B cell (primary cell): ENCODE data around the gene BLACAT1. TPM values are rescaled to one million over a fixed set of nuclear protein-coding genes. Genes with fewer than 3 reads are reported as not detected.

Source experiments
- ATAC-seq: fragments of 200-7000 bp; cut with Tn5 transposase; one replicate; pipeline ENCODE4 v1.10.0; 2021; ENCODE audit warnings: low read depth, mild to moderate bottlenecking, moderate number of reproducible peaks, moderate library complexity
- CTCF ChIA-PET: fragments of 350-600 bp; sonication (Branson Sonifier 250); formaldehyde crosslinking; loops from one replicate; lab custom pipeline; 2021; ENCODE audit warnings: antibody characterized with exemption, inconsistent platforms; lab: Charles Lee
- POLR2A ChIA-PET: fragments of 350-600 bp; sonication (Branson Sonifier 250); formaldehyde crosslinking; loops from one replicate; lab custom pipeline; 2021; ENCODE audit warnings: antibody characterized with exemption; lab: Charles Lee
- DNase-seq: peaks from one replicate; pipeline ENCODE4 v3.0.0; 2013
- H2AFZ ChIP-seq: 2 replicates; pipeline ENCODE4 v1.6.1; 2012; ENCODE audit warnings: mild to moderate bottlenecking, low read depth, low read length; ENCODE audit not compliant: insufficient read depth, poor library complexity, severe bottlenecking
- H3K27ac ChIP-seq, 2 donors: 1 replicate in 1 of 2; 2 replicates in 1 of 2; pipeline ENCODE4 v1.5.1; 2012 to 2013; ENCODE audit warnings: low read length in 2 of 2, mild to moderate bottlenecking in 2 of 2, moderate library complexity in 1 of 2
- H3K27me3 ChIP-seq, 4 experiments: fragments of 200-600 bp in 1 of 4; sonication (generic) in 1 of 4; replicated peaks in 1 of 4; 1 replicate in 2 of 4; 2 replicates in 2 of 4; pipeline versions ENCODE4 v1.6.1 to v1.7.0; 2013 to 2016; ENCODE audit warnings: low read length in 3 of 4, mild to moderate bottlenecking in 2 of 4, mixed read lengths in 1 of 4, moderate library complexity in 1 of 4; ENCODE audit not compliant: insufficient read depth in 4 of 4, control insufficient read depth in 3 of 4; ENCODE audit errors: control extremely low read depth in 1 of 4
- H3K36me3 ChIP-seq, 2 experiments: replicated peaks in 1 of 2; 1 replicate in 1 of 2; 2 replicates in 1 of 2; pipeline versions ENCODE4 v1.6.1 to v1.7.1; 2013; ENCODE audit warnings: low read length in 1 of 2; ENCODE audit not compliant: insufficient read depth in 2 of 2, control insufficient read depth in 1 of 2; ENCODE audit errors: control extremely low read depth in 1 of 2, extremely low read depth in 1 of 2
- H3K4me1 ChIP-seq, 2 donors: fragments of 200-600 bp in 1 of 2; sonication (generic) in 1 of 2; 1 replicate in 1 of 2; 2 replicates in 1 of 2; pipeline versions ENCODE4 v1.5.1 to v1.6.1; 2013 to 2017; ENCODE audit warnings: low read length in 2 of 2; ENCODE audit not compliant: control insufficient read depth in 2 of 2, insufficient read depth in 2 of 2
- H3K4me2 ChIP-seq: replicated peaks from 2 replicates; pipeline ENCODE3; 2012; ENCODE audit warnings: mild to moderate bottlenecking, low read depth, low read length; ENCODE audit not compliant: poor library complexity, severe bottlenecking
- H3K4me3 ChIP-seq, 5 experiments: fragments of 200-600 bp in 1 of 5; sonication (generic) in 1 of 5; 1 replicate in 3 of 5; 2 replicates in 2 of 5; pipeline versions ENCODE4 v1.5.1 to v1.7.0; 2011 to 2016; ENCODE audit warnings: low read length in 4 of 5, mild to moderate bottlenecking in 4 of 5, low read depth in 2 of 5, control low read depth in 1 of 5, moderate library complexity in 1 of 5; ENCODE audit not compliant: insufficient read depth in 1 of 5; ENCODE audit errors: control extremely low read depth in 1 of 5, extremely low read depth in 1 of 5
- H3K79me2 ChIP-seq: fragments of 200-600 bp; sonication (generic); one replicate; pipeline ENCODE4 v1.6.0; 2016; ENCODE audit warnings: low read length; ENCODE audit not compliant: control insufficient read depth, insufficient read depth
- H3K9ac ChIP-seq: fragments of 200-600 bp; sonication (generic); 2 replicates; pipeline ENCODE4 v1.6.1; 2017; ENCODE audit warnings: mild to moderate bottlenecking, low read length, moderate library complexity
- H3K9me3 ChIP-seq, 3 donors: one replicate each; pipeline versions ENCODE4 v1.6.1 to v1.7.1; 2013; ENCODE audit warnings: low read length in 2 of 3; ENCODE audit not compliant: control insufficient read depth in 2 of 3, insufficient read depth in 1 of 3; ENCODE audit errors: control extremely low read depth in 1 of 3
- H4K20me1 ChIP-seq: 2 replicates; pipeline ENCODE4 v1.6.0; 2012; ENCODE audit warnings: mild to moderate bottlenecking, low read length; ENCODE audit not compliant: insufficient read depth, control insufficient read depth, poor library complexity, severe bottlenecking
- H3K27ac Mint-ChIP-seq: one replicate; pipeline ENCODE4 v1.8.0; 2021; ENCODE audit warnings: mixed read lengths
- H3K27me3 Mint-ChIP-seq: one replicate; pipeline ENCODE4 v1.8.0; 2021; ENCODE audit warnings: mixed read lengths
- H3K4me1 Mint-ChIP-seq: one replicate; pipeline ENCODE4 v1.8.0; 2021; ENCODE audit warnings: mixed read lengths
- H3K4me3 Mint-ChIP-seq: one replicate; pipeline ENCODE4 v1.8.0; 2021; ENCODE audit warnings: mixed read lengths
- H3K9me3 Mint-ChIP-seq: one replicate; pipeline ENCODE4 v1.8.0; 2022; ENCODE audit warnings: mixed read lengths; ENCODE audit not compliant: insufficient read depth
- EZH2 ChIP-seq: IDR thresholded peaks from 2 replicates; pipeline ENCODE4 v1.6.1; 2012; ENCODE audit warnings: borderline replicate concordance, low read depth, mild to moderate bottlenecking, moderate library complexity, low read length; ENCODE audit not compliant: insufficient read depth, poor library complexity, severe bottlenecking
- WGBS: methylation state at CpG from one replicate; pipeline ENCODE4 v1.1.5; 2013; ENCODE audit warnings: missing lambda C conversion rate; ENCODE audit not compliant: insufficient coverage; 5-methylcytosine and 5-hydroxymethylcytosine counted together
- intact Hi-C: fragments of 100-400 bp; cut with micrococcal nuclease; formaldehyde crosslinking; loops from one replicate; pipeline ENCODE4 v1.10.0; 2022
- polyA plus RNA-seq: library from polyadenylated mRNA; depleted of rRNA; stranded (reverse); fragments of >200 nt; gene quantifications from 2 replicates; pipeline ENCODE4 v1.2.3, GENCODE V29; 2012
- total RNA-seq, 2 donors: library from RNA; stranded (reverse); fragments of 120-200 nt in 1 of 2; gene quantifications; 1 replicate in 1 of 2; 2 replicates in 1 of 2; pipeline versions ENCODE4 v1.2.3 to v1.2.4, GENCODE V29; 2013 to 2022
- TF ChIP-seq, protein P1 (sequence below): fragments of 200-600 bp; IDR thresholded peaks from one replicate; pipeline ENCODE4 v1.8.0; 2022; ENCODE audit warnings: antibody characterized with exemption, mild to moderate bottlenecking

BLACAT1 gene
- total and polyA plus RNA-seq, 2 donors (not counting 1 experiment from before 2014, with no cell fraction given): 0.03 TPM; not detected in 1

DNA sequence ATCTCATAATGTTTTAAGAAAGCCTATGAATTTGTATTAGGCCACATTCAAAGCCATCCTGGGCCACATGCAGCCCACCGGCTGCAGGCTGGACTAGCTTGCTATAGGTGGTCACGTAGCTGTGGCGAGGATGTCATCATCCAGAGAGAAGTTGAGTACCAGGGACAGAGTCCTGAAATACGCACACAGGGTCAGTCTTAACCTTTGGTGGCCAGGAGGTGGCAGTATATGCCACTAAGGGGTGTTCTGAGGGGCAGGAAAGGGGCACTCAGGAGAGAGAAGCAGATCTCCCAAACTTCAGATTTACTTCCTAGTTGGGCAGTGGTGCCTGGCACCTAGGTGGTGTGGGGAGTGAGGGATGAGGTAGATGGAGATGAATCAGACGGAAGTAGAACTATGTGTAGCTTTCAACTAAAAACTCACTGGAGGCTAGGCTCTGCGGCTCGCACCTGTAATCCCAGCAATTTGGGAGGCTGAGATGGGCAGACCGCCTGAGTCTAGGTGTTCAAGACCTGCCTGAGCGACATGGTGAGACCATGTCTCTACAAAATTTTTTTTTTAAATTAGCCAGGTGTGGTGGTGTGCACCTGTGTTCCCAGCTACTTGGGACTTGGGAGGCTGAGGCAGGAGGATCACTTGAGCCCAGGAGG, 32.4 kb upstream of the BLACAT1 start:
- 41% methylated on average over 9 of the region's 9 CpGs for WGBS
- H3K4me3 ChIP-seq: no peak overlapping the region
- H3K79me2 ChIP-seq: no peaks in the 10 kb centered on the region
- no peaks in the 10 kb centered on the region for H3K36me3 ChIP-seq
- intact Hi-C loops: loop anchor here (1.0 to 5.0 kb wide), 2 partner anchors 36 to 169 kb away; no protein-coding TSS in a partner anchor
- Mint-ChIP-seq H3K9me3 (no peaks in the 10 kb centered on the region), H3K27ac (peak overlapping the region; percentile 12), H3K4me3 (no peak overlapping the region), H3K27me3 (peaks cover 57% of the 10 kb centered on the region), H3K4me1 (peaks cover 9% of the 10 kb centered on the region)
- H3K9ac ChIP-seq: no peak overlapping the region
- peaks cover 0 to 43% (median 7%) of the 10 kb centered on the region in 4 experiments for H3K27me3 ChIP-seq
- POLR2A ChIA-PET: interaction anchor here (0.7 kb wide), 1 partner anchor 8 kb away, joined by 3 read pairs; no protein-coding TSS in a partner anchor
- H4K20me1 ChIP-seq: no peaks in the 10 kb centered on the region
- peaks cover 0 to 3% (median 0%) of the 10 kb centered on the region in 3 donors for H3K9me3 ChIP-seq
- H3K4me1 ChIP-seq: peaks cover 7 to 8% of the 10 kb centered on the region in 2 donors
- DNase-seq (peak; percentile 76), ATAC-seq (peak; percentile 72)
- H2AFZ ChIP-seq: no peak overlapping the region
- H3K27ac ChIP-seq: no peak overlapping the region
- no peak overlapping the region for H3K4me2 ChIP-seq
- no peak for TF ChIP-seq EZH2
- TF ChIP-seq, protein P1, sequence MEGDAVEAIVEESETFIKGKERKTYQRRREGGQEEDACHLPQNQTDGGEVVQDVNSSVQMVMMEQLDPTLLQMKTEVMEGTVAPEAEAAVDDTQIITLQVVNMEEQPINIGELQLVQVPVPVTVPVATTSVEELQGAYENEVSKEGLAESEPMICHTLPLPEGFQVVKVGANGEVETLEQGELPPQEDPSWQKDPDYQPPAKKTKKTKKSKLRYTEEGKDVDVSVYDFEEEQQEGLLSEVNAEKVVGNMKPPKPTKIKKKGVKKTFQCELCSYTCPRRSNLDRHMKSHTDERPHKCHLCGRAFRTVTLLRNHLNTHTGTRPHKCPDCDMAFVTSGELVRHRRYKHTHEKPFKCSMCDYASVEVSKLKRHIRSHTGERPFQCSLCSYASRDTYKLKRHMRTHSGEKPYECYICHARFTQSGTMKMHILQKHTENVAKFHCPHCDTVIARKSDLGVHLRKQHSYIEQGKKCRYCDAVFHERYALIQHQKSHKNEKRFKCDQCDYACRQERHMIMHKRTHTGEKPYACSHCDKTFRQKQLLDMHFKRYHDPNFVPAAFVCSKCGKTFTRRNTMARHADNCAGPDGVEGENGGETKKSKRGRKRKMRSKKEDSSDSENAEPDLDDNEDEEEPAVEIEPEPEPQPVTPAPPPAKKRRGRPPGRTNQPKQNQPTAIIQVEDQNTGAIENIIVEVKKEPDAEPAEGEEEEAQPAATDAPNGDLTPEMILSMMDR: peak; percentile 91
- CTCF ChIA-PET: interaction anchor here (0.6 to 13.8 kb wide), 29 partner anchors 8 to 427 kb away, joined by 3 to 287 read pairs (median 7); partner anchors contain the start of genes BLACAT1 and LEMD1

- Histone ChIP-seq H3K36me3 (no peaks in the 10 kb centered on the region), H3K9me3 (peaks cover 0 to 3% (median 0%) of the 10 kb centered on the region in 3 donors), H3K9ac (no peak overlapping the region), H4K20me1 (no peaks in the 10 kb centered on the region), H3K4me2 (no peak overlapping the region), H3K4me3 (no peak overlapping the region), H3K4me1 (peaks cover 18 to 19% of the 10 kb centered on the region in 2 donors), H3K79me2 (no peaks in the 10 kb centered on the region), H3K27ac (no peak overlapping the region), H2AFZ (no peak overlapping the region), H3K27me3 (peaks cover 0 to 41% (median 4%) of the 10 kb centered on the region in 4 experiments)
- ChIA-PET POLR2A (no interaction called here), CTCF (interaction anchor here (0.6 to 13.8 kb wide), 40 partner anchors 9 to 743 kb away, joined by 3 to 287 read pairs (median 6); partner anchors contain the start of genes BLACAT1, KLHDC8A, LEMD1 and NUAK2)
- H3K4me3 Mint-ChIP-seq: no peak overlapping the region
- intact Hi-C loops: loop anchor here (5.0 kb wide), 1 partner anchor 171 kb away; no protein-coding TSS in a partner anchor
- peaks cover 50% of the 10 kb centered on the region for H3K27me3 Mint-ChIP-seq
- H3K4me1 Mint-ChIP-seq: peaks cover 22% of the 10 kb centered on the region
- WGBS: 97% methylated on average over 3 of the region's 6 CpGs
- no peak overlapping the region for H3K27ac Mint-ChIP-seq
- ATAC-seq: no peak
- TF ChIP-seq, protein P1: no peak
- TF ChIP-seq EZH2: no peak
- no peak for DNase-seq
- H3K9me3 Mint-ChIP-seq: no peaks in the 10 kb centered on the region
Measured at GRCh38 chr1:205486258-205486657, 30.4 kb upstream of the BLACAT1 start.
